ENCODE results near the gene KATNAL2.

The KATNAL2 gene

GRCh38 chr18:47118981-47119380 is 201.6 kb downstream of the KATNAL2 start:
- FAIRE-seq = no peak

DNA sequence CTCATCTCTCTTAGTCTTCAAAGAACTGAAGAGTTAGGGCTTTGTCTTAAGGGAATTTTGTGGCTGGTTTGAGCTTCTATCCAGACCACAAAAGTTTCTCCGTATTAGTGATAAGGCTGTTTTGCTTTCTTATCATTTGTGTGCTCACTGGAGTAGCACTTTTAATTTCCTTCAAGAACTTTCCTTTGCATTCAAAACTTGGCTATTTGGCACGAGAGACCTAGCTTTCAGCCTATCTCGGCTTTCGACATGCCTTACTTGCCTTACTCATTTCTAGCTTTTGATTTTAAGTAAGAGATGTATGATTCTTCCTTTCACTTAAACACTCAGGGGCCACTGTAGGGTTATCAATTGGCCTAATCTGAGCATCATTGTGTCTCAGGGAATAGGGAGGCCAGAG is 203.0 kb downstream of the KATNAL2 start:
- no peak for FAIRE-seq

DNA sequence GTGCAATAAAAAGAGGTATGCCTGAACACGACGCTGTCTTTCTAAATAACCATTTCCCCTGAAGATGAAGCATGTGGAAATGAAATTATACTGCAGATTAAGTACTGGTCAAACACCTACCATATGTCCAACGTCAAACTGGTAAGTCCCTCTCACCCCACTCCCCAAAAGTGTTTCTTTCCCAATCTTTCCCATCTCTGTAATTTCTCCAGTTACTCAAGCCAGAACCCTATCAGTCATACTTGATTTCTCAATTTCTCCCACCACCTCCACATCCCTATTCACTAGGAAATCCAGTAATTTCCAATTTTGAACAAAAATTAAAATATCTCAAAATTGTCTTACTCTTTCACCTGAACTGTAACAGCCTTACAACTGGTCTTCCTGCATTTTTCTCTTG is 203.7 kb downstream of the KATNAL2 start:
- FAIRE-seq = no peak

DNA sequence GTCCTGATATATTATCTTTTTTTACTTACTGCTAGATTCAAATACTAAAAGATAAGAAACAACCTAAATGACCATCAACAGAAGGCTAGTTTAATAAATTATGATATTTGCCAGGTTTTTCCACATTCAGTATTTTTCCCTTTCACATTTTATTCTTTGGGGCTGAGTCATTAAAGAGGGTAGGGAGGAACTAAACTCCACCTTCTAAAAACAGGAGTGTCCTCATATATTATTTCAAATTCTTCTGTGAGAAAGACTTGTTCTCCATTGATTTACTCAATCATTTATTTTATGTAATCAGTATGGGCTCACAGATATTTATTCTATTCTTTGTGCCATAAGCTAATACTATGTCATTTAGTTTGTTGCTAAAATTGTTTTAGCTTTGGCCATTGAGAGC is 223.9 kb downstream of the KATNAL2 start:
- FAIRE-seq = no peak

GRCh38 chr18:47143153-47143552 is 225.8 kb downstream of the KATNAL2 start:
- FAIRE-seq = no peak

DNA sequence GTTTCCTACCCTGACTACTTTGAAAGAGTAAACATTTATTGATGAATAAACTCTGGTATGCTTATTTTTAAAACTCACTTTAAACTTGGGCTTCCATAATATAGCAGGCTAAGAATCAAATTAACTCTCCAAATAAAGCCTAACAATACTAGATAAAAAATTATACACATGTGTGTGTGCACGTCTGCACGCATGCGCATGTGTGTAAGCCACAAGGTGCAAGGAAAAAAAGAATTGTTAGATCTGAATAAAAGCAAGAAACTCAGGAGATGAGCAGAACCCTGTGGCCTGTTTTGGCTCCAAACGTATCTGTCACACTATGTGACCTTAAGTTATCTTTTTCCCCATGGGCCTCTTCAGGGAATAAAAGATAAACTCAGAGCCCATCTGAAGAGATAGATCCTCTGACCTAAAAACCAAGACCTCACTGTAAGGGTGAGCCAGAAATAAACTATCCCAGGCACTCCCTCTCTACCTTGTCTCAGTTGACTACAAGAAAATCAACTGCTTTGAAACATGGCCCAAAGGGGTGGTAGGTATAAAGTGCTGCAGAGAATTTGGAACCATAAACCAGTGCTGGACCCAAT is 226.6 kb downstream of the KATNAL2 start:
- no peak for FAIRE-seq

DNA sequence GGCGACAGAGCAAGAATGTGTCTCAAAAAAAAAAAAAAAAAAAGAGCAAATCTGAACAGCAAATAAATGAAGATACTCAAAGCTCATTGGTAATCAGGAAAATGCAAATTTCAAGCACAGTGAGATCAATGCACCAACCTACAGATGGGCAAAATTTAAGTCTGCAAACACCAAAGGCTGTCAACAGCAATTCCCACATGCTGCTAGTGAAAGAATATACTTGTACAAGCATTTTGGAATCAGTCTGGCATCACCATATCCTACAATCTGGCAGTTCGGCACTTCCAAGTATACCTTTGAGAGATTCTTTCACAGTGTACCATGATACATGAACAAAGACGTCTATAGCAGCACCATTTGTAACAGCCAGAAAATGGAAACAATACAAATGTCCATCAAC is 228.8 kb downstream of the KATNAL2 start:
- FAIRE-seq = no peak

GRCh38 chr18:47149457-47150028 is 232.1 kb downstream of the KATNAL2 start:
- no peak for FAIRE-seq

- no peak for FAIRE-seq
Measured at GRCh38 chr18:47150029-47150823, 232.8 kb downstream of the KATNAL2 start, which contains the start of gene HDHD2. Gene HDHD2 (minus strand): TSS chr18:47150500. CDS start chr18:47136439, 14,061 bp downstream.

GRCh38 chr18:47150824-47151366 is 233.5 kb downstream of the KATNAL2 start:
- FAIRE-seq = no peak

- FAIRE-seq = no peak
Measured at GRCh38 chr18:47151439-47151838, 234.0 kb downstream of the KATNAL2 start.
